Measurements from ENCODE around the gene MYO5B. TPM values are rescaled to one million over a fixed set of nuclear protein-coding genes. Genes with fewer than 3 reads are reported as not detected.

Gene MYO5B
- polyA plus RNA-seq, 1 experiment = 0.18 TPM

GRCh38 chr18:50181590-50181989 lies 13.4 kb downstream of the MYO5B start:
- Histone ChIP-seq H3K4me3 (ENCODE audit: low read depth, low read length) (no peak overlapping the region), H3K36me3 (ENCODE audit: control insufficient read depth, insufficient read depth, low read length) (no peaks in the 10 kb centered on the region), H3K27me3 (ENCODE audit: control insufficient read depth, insufficient read depth, low read length) (no peaks in the 10 kb centered on the region; the same call in 1 of the 2 replicates)
- TF ChIP-seq CTCF (IDR thresholded peaks at IDR 0.05; ENCODE audit: insufficient read depth, low read depth, low read length) = no peak
- CTCF ChIA-PET = interaction anchor here (0.7 kb wide), 1 partner anchor 109 kb away, joined by 4 read pairs; no protein-coding TSS in a partner anchor
- no peak for DNase-seq (ENCODE audit: low read depth)
- POLR2A ChIA-PET = no interaction called here

- Histone ChIP-seq H3K4me3 (ENCODE audit: low read depth, low read length) (no peak overlapping the region), H3K27me3 (ENCODE audit: control insufficient read depth, insufficient read depth, low read length) (no peaks in the 10 kb centered on the region; the same call in 1 of the 2 replicates), H3K36me3 (ENCODE audit: control insufficient read depth, insufficient read depth, low read length) (no peaks in the 10 kb centered on the region)
- POLR2A ChIA-PET = no interaction called here
- no peak for TF ChIP-seq CTCF (IDR thresholded peaks at IDR 0.05; ENCODE audit: insufficient read depth, low read depth, low read length)
- CTCF ChIA-PET = no interaction called here
- no peak for DNase-seq (ENCODE audit: low read depth)
These were observed 15.5 kb downstream of the MYO5B start for GRCh38 chr18:50179465-50179864.

DNA sequence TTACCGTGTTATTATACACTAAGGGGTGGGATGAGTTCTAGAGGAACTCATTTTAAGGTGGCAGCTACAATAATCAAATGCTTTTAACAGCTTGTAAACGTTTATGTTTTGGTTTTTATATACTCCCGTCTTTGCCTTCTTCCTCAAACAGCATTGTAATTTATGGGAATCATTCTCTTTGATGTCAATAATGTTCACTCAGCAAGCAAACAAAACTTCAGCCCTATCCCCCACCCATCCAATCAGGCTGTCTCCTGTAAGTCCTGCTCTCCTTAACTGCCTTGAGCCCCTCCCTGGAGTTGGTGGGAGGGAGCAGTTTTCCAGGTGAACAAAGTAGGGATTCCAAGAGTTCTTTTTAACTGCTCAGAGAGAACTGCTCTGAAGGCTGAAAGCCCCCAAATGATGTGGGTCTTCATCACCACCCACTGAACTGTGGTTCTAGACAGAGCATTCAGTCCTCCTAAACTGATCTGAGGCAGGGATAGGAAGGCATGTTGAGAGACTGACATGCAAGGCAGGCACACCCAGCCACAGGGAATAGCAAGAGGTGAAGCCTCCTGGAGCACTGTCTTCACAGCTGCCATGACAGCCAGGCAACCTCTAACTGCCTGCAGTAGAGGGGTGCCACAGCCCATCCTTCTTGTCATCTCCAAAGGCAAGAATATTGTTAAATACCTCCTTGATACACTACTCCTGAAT lies 17.5 kb downstream of the MYO5B start:
- DNase-seq (ENCODE audit: low read depth) = no peak
- CTCF ChIA-PET = no interaction called here
- Histone ChIP-seq H3K36me3 (ENCODE audit: control insufficient read depth, insufficient read depth, low read length) (no peaks in the 10 kb centered on the region), H3K4me3 (ENCODE audit: low read depth, low read length) (no peak overlapping the region), H3K27me3 (ENCODE audit: control insufficient read depth, insufficient read depth, low read length) (no peaks in the 10 kb centered on the region; the same call in 1 of the 2 replicates)
- POLR2A ChIA-PET = no interaction called here
- TF ChIP-seq CTCF (IDR thresholded peaks at IDR 0.05; ENCODE audit: insufficient read depth, low read depth, low read length) = no peak

- Histone ChIP-seq H3K36me3 (ENCODE audit: control insufficient read depth, insufficient read depth, low read length) (no peaks in the 10 kb centered on the region), H3K4me3 (ENCODE audit: low read depth, low read length) (no peak overlapping the region), H3K27me3 (ENCODE audit: control insufficient read depth, insufficient read depth, low read length) (no peaks in the 10 kb centered on the region)
- no peak for DNase-seq (ENCODE audit: low read depth)
- TF ChIP-seq CTCF (IDR thresholded peaks at IDR 0.05; ENCODE audit: insufficient read depth, low read depth, low read length) = no peak
- CTCF ChIA-PET = no interaction called here
- POLR2A ChIA-PET = no interaction called here
These were observed 22.6 kb downstream of the MYO5B start for GRCh38 chr18:50172367-50172766.

DNA sequence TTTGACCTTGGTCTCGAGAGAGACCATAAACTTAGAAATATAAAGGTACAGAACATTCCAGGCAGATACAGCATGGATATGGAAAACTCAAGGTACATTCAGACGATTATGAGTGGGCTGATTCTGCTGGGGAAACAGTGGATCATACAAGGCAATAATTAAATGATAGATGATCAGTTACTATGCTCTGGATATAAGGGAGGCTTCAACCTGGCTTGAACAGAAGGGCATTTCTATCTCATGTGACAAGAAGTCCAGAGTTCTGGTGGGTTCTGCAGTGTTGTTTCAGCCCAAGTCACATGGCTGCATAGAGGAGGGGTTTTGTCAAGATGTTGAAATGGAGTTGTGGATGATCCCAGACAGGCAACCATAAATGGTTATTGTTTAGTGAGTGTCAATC lies 23.5 kb downstream of the MYO5B start:
- CTCF ChIA-PET = no interaction called here
- no peak for DNase-seq (ENCODE audit: low read depth)
- TF ChIP-seq CTCF (IDR thresholded peaks at IDR 0.05; ENCODE audit: insufficient read depth, low read depth, low read length) = no peak
- Histone ChIP-seq H3K27me3 (ENCODE audit: control insufficient read depth, insufficient read depth, low read length) (no peaks in the 10 kb centered on the region), H3K36me3 (ENCODE audit: control insufficient read depth, insufficient read depth, low read length) (no peaks in the 10 kb centered on the region), H3K4me3 (ENCODE audit: low read depth, low read length) (no peak overlapping the region)
- POLR2A ChIA-PET = no interaction called here
